Measurements from ENCODE around the gene LEKR1.
"Not testable (repeated sequence)": the region's sequence is repeated elsewhere in the genome, so short reads cannot be mapped to it uniquely, and the experiment has no call there.

LEKR1 gene

GRCh38 chr3:156808025-156808424 is 18.1 kb upstream of the LEKR1 start:
- no peak for DNase-seq (ENCODE audit: low read depth)

DNA sequence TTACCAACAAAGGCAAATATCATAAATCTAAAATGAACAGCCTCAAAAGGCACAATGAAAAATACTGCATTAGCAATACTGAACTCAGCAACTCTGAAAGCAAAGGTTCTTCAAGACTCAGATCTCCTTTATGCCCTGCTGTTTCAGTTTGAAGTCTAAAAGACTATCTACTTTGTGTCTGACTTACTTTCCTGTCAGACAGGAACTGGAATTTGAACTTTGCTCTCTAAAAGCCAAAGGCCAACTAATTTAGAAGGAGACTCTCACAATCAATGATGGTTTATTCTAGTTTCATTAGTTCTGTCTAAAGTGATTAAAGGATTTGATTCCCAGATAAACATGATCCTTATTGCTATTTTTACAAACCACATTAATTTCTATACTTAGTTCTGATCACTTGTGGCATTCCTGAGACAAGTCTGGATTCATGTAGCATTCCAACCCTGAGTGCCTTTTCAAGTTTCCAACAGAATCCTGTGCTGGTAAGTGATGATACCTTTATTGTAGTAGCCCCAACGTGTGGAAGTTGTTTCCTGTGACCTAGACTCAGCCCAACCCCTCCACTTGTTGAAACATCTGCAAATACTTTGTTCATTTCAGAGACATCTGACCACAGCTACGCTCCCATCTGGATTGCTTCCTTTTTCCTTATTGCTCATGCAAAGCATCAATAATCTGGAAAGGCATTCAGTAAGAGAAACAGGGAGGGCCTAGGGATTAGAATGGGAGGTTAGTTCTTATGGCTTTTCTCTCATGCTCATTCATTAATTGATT is 14.9 kb upstream of the LEKR1 start:
- DNase-seq (ENCODE audit: low read depth): peak; percentile 49

GRCh38 chr3:156812521-156813335 is 13.4 kb upstream of the LEKR1 start:
- no peak for DNase-seq (ENCODE audit: low read depth)

DNA sequence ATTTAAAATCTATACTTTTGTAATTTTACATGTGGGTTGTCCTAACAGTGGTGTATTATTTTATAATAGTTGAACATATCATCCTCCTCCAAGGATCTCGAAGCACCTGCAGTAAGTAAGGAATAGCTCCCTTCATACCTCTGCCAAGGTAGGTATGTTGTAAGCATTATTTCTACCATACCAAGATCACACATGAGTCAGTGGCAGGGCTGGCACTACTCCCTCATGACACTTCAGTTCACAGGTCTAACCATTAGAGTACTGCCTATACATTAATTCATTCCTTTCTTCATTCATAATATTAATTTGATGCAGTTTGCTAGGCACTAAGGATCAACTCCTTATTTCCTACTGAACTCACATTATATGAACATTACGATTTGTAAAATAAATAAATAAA is 11.9 kb upstream of the LEKR1 start:
- DNase-seq (ENCODE audit: low read depth): no peak

DNA sequence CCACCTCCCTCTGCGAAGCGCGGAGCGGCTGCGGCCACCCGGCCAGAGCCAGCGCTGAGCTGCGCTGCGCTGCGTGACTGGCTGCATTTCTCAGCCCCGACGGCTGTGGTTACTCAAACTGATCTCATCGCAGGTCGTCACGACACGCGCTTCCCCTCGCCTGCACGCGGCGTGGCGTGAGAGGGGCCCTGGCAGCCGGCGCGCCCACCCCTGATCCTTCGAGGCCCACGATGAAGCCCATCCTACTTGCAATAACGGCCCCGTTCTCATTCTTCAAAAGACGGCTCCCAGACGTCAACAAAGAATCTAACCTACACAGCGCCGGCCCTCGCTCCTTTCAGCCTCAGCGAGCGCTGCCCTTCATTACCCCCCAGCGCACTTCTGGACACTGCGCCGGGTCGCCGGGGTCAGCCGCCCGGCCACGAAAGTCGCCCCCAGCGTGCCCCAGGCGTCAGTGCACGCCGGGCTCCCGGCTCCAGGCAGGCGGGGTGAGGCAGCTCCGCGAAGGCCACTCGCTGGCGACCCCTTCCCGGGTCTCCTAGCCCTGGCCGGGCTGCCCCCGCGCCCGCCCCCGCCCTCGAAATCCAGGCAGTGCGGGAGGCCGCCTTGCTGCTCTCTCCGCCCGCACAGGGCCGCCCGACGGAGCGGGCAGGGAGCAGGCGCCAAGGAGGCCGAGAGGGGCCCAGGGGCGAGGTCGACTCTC is 9.9 kb upstream of the LEKR1 start:
- no peak for DNase-seq (ENCODE audit: low read depth)

- DNase-seq (ENCODE audit: low read depth): peak; percentile 62
These were observed 9.1 kb upstream of the LEKR1 start for GRCh38 chr3:156816794-156817645.

DNA sequence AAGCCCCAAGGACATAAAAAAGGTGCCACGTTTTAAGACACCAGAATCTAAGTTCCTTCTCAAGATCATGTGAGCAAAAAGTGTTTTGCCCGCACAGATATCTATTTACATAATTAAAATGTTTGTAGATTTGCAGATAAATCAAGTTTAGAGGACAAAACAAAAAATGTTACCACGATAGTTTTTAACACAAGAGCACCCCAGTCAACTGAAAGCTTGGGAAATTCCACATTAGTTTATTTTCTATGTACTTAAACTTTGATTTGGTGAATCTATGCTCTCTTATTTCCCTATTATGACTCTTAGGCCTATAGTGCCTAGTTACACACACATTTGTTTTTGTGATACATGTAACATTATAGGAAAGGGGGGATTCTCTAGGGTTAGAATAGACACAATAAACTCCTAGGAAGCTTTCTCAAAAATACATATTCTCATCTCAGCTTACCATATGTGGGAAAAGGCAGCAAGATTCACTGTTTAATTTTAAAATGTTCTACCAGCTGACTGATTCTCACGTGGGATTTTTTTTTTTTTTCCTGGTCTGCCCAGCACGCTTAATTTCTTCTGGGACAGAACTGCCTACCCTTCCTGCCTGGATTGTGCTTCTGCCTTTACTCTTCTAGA is 8.4 kb upstream of the LEKR1 start:
- DNase-seq (ENCODE audit: low read depth): no peak

- no peak for DNase-seq (ENCODE audit: low read depth)
These were observed 7.9 kb upstream of the LEKR1 start for GRCh38 chr3:156818273-156818651.

- peak; percentile 73 for DNase-seq (ENCODE audit: low read depth)
These were observed 7.3 kb upstream of the LEKR1 start for GRCh38 chr3:156818890-156819289.

GRCh38 chr3:156819842-156820691 is 6.1 kb upstream of the LEKR1 start:
- DNase-seq (ENCODE audit: low read depth): no peak

DNA sequence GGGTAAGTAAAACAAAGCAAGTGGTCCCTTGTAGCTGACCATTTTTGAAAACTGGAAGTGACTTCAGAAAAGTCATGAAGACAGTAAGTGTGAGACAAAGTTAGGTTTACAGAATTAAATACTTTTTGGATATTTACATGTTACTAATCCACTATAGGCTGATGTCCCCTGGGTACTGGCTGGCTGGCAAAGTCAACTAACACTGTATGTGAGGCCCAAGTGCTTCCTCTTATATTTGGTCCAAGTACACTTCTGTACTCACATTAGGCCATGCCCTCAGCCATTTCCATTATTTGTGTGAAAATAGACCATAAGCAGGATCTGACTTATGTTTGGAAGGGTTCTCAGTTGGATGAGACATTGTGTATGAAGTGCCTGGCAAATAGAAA is 5.5 kb upstream of the LEKR1 start:
- no peak for DNase-seq (ENCODE audit: low read depth)

DNA sequence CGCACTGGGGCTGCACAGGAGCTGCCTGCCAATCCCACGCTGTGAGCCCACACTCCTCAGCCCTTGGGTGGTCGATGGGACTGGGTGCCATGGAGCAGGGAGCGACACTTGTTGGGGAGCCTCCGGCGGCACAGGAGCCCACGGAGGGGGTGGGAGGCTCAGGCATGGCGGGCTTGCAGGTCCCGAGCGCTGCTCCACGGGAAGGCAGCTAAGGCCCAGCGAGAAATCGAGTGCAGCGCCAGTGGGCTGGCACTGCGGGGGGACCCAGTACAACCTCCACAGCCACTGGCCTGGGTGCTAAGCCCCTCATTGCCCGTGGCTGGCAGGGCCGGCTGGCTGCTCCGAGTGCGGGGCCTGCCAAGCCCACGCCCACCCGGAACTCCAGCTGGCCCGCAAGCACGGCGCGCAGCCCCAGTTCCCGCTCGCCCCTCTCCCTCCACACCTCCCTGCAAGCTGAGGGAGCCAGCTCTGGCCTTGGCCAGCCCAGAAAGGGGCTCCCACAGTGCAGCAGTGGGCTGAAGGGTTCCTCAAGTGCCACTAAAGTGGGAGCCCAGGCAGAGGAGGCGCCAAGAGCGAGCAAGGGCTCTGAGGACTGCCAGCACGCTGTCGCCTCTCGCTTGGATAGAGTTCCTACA is 3.4 kb upstream of the LEKR1 start:
- not testable (repeated sequence) for DNase-seq (ENCODE audit: low read depth)

DNA sequence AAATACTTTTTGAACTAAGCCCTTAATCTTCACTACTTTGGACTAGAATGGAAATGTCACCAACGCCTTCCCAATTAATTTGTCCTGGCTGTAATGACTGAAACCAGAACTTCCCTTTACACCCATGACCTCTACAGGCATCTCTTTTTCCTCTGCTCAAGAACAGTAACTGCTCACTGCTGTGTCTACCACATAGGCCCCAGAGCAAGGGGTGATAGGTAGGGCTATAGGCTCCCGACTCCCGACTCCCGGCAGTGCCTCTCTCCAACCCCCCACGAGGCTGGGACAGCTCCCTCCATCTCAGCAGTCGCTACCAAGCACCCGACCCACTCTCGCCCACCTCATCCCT is 384 bp upstream of the LEKR1 start:
- DNase-seq (ENCODE audit: low read depth): no peak

DNA sequence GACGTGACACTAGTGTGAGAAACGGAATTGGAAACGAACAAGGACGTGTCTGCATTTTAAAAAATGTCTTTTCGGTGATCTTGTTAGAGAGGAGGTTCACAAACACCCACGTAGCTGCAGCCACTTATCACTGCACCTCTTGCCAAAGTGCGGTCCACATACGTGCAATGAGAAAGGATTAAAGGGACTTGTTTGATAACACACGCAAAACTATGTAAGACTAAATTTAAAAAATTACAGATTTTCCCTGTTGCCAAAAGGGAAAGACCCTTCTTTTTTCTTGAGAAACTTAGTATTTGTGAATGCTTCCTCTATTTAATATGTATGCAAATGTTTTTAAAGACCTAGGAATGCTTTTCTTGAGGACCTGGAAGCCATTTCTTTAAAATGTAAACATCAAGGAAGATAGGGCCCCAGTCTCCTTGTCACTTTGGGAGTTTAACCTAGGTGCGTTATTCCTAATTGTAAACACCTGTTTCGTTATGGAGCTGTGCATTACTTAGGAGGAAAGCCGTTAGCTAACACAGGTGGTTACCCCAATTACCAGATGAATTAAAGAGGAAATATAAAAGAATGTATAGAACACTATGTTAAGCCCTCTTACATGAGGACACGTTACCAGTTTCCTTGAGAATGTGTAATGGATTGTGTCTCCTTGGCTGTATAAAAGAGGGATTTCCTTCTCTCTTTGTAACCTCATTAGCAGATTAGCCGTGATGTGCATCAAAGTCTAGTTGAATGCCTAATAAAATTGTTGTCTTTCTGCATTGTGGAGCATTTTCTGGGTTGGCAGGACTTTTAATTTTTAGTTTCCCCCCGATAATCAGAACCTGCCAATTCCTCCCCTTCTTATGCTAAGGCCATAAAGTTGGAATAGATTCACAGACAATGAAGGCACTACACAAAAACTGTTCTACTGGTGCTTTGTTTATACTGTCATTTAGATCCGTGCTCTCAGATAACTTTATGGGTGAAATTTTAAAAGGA is 1.0 kb downstream of the LEKR1 start:
- DNase-seq (ENCODE audit: low read depth): no peak

- DNase-seq (ENCODE audit: low read depth): no peak
These were observed 4.9 kb downstream of the LEKR1 start for GRCh38 chr3:156831006-156831405.

DNA sequence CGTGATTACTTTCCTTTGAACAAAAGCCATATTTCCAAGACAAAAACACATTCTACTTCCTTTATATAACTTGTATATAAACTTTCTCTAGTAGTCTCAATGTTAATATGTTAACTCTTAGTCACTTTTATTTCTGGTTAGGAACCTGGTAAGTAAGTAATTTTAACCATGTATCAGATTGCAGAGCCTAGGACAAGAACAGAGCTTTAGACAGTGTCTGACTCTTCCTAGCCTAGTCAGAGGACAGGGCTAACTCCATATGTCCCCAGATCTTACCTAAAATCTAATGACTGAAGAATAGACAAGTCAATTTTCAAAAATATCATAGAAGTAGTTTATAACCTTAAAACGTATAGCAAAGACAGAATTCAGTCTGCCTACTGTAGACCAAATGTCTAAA is 8.3 kb downstream of the LEKR1 start:
- DNase-seq (ENCODE audit: low read depth): no peak

GRCh38 chr3:156834962-156835535 is 8.9 kb downstream of the LEKR1 start:
- no peak for DNase-seq (ENCODE audit: low read depth)

- no peak for DNase-seq (ENCODE audit: low read depth)
These were observed 10.5 kb downstream of the LEKR1 start for GRCh38 chr3:156836701-156837100.

- no peak for DNase-seq (ENCODE audit: low read depth)
These were observed 11.0 kb downstream of the LEKR1 start for GRCh38 chr3:156837115-156837514.
